GM18511 (cell line): Measurements from ENCODE around the gene VAMP2.

Source experiments
- ATAC-seq: cut with Tn5 transposase; IDR thresholded peaks from one replicate; pipeline ENCODE4 v1.9.1; 2021; ENCODE audit warnings: mild to moderate bottlenecking, moderate library complexity; ENCODE audit not compliant: unreplicated experiment

VAMP2 gene, protein sequence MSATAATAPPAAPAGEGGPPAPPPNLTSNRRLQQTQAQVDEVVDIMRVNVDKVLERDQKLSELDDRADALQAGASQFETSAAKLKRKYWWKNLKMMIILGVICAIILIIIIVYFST

GRCh38 chr17:8162233-8162996 is at the start of gene VAMP2:
Gene VAMP2 (minus strand): TSS chr17:8162948. CDS start chr17:8162879, 69 bp downstream.
- ATAC-seq: peak; percentile 63

- ATAC-seq: no peak
Measured at GRCh38 chr17:8210761-8211458, 48.2 kb upstream of the VAMP2 start.

DNA sequence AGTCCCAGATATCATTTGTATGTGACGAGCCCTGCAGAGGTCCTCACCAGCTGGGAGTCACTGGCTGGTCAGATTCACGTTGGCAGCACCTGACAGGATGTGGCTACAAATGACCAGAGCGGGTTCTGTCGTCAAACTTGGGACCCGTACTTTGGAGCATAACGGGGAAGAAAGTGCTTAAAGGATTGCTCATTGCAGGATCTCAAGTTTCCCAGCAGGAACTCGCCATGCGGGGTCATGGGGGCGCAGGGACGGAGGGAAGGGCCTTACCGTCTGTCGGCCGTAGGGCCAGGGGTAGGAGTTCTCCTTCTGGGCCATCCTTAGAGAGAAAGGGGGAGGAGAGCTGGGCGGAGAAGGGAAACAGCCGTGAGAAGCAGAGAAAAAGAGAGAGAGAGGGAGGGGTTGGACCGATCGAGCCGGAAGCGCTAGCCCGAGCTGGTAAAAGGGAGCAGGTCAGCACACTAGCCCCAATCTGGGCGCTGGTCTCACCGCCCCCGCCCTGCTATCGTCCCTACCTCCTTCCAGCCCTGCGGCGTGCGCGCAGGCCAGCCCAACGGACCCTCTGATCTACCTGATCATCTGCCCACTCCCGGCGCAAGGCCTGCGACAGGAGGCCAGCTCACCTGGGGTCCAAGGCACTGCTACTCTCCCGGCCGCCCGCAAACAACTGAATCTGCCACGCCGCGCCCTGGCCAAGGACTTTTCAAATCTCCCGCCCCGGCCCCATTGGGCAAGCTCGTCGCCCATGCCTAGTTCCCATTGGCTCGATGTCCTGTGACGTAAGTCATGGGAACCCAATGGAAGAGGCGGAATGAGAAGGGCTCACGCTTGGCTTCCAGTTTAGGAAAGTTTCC is 47.4 kb upstream of the VAMP2 start, which contains the start of gene AURKB:
AURKB (minus strand) TSS at position 669 of the 854 bp plus-strand sequence; CDS start at position 318, 351 bp downstream.
- ATAC-seq: no peak

- ATAC-seq: no peak
Measured at GRCh38 chr17:8206536-8206935, 43.8 kb upstream of the VAMP2 start.

DNA sequence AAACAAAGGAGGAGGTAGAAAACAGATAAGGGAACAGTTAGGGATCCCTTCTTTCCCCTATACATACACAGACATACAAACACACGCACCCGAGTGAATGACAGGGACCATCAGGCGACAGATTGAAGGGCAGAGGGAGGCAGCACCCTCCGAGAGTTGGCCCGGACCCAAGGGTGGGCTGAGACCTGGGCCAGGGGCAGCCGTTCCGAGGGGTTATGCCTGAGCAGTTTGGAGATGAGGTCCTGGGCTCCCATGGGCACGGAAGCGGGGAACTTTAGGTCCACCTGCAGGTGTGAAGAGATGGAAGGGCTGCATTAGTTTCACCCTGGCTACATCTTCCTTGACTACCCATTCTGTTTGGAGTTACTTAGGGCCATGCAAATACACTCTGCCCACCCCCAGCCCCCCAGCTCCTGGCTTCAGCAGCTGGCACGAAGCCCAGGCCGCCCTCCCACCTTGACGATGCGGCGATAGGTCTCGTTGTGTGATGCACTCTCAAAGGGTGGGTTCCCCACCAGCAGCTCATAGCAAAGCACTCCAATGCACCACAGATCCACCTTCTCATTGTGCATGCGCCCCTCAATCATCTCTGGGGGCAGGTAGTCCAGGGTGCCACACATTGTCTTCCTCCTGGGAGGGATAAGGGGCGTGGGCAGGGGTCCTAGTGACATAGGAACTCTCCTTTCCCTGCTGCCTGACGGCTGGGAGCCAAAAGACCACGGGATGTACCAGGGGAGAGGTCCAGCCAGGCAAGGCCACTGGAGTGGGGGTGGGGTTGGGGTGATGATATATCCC is 42.2 kb upstream of the VAMP2 start:
- ATAC-seq: no peak

DNA sequence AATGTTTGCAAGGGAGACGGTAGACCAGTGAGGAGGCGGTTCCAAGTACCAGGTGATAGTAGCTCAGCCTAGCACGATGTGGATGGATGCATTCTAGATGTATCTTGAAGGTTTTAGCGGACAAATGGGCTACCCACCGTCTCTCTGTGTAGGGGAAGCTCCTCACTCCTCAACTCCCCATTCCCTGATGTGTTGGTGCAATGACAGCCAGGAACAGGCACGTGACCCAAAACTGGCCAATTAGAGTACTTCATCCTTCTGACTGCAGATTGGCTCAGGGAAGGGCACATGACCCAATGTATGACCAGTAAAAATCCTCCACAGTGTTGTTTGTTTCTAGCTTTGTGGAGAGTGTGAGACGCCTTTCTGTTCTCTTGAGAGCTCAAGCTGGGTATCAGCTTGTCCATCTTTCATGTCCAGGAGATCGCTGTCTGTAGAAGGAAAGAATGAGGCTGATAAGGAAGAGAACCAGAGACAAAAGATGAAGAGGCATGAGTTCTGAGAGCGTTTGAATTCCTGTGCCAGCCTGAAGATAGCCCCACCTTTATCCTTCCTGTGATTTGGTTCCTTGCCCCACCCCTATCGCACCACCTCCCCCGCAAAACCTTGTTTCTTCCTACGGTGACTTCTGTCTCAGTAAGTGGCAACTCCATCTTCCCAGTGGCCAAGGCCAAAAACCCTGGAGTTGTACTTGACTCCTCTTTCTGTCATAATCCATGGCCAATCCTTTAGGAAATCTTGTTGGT is 29.5 kb upstream of the VAMP2 start:
- no peak for ATAC-seq

GRCh38 chr17:8190506-8190905 is 27.8 kb upstream of the VAMP2 start:
- ATAC-seq: no peak

DNA sequence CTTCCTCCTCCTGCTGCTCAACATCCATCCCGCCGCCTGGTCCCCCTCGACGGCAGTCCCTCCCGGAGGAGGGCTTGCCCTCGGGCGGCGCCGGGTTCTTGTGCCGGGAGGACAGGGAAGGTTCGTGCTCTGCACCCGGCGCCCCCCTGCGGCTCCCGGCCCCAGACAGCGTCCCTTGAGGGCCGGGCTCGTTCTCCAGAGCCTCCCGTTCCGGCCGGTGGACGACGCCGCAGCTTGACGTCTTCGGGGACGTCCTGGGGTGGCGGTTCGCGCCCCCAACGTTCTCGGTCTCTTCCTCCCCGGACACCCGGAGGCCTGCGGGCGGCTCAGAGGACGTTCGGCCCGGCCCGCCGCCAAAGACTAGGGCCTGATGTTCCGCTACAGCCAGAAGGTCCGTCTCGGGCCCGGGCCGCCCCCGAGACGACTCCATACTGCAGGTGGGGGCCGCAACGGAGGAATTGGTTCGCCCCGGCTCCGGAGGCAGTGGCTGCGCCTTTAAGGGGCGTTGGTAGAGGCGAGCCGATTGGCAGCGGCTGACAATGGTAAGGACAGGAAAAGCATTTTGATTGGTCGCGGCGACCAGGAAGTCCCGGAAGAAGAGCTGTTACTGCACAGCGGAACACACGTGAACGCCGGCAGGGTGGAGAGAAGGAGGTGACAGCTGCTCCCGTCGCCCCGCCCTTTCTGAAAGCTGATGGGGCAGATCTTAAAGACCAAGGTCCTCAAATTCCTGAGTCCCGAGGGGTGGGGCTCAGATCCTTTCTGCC is 27.1 kb upstream of the VAMP2 start, which contains the start of gene BORCS6:
BORCS6 (minus strand) TSS at position 470 of the 767 bp plus-strand sequence; CDS start at position 430, 40 bp downstream.
- ATAC-seq: peak; percentile 64

- ATAC-seq: no peak
Measured at GRCh38 chr17:8189041-8189710, 26.4 kb upstream of the VAMP2 start.

DNA sequence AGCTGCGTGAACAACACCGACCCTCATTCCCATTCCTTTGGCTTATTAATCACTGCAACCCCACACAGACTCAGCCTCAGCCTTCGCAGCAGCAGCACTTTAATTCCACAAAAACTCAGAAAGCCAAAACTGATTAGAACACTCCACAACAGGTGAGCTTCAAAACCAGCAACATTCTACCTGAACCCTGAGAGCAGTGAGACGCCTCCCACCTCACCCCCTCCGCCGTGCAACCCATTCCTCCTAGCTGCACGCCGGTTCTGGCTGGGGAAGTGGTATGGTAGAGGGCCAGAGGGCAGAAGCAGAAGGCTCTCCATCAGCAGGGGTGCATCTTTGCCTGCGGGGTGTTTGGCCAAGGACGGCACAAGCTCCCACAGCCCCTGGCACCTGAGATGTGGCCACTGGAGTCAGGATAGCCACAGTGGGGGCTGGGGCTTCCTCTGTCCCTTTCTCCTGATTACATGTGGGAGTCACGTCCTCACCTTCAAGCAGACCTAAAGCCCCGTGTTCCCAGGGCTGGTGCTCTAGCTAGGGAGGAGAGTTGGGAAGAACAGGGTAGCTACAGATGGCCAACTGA is 25.6 kb upstream of the VAMP2 start:
- ATAC-seq: no peak

- ATAC-seq: no peak
Measured at GRCh38 chr17:8187517-8188262, 24.9 kb upstream of the VAMP2 start.

DNA sequence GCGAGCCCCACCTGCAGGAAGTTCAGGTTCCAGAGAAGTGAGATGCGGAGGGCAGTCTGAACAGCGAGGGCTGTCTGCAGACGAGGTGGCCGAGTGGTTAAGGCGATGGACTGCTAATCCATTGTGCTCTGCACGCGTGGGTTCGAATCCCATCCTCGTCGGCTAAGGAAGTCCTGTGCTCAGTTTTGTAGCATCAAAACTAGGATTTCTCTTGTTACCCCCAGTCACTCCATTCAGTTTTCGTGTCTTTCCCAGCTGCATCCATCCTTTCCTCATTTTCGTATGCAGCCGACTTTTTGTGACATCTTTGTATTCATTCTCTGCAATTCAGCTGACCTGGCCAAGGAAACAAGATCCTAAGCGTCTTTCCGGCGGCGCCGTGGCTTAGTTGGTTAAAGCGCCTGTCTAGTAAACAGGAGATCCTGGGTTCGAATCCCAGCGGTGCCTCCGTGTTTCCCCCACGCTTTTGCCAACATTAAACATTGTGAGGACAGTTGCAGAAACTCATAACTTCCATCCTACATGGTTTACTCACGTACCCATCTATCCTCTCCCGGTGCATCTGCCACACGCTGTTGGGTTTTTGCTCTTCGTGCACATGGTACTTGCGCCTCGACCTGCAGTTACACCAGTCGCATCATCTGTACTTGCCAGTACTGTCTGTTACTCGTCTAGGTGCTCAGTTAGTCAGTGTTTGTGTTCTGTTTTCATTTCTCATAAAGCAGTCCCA is 24.2 kb upstream of the VAMP2 start:
- ATAC-seq: no peak

GRCh38 chr17:8186446-8186786 is 23.7 kb upstream of the VAMP2 start:
- ATAC-seq: no peak

- ATAC-seq: no peak
Measured at GRCh38 chr17:8185582-8186445, 23.1 kb upstream of the VAMP2 start.

DNA sequence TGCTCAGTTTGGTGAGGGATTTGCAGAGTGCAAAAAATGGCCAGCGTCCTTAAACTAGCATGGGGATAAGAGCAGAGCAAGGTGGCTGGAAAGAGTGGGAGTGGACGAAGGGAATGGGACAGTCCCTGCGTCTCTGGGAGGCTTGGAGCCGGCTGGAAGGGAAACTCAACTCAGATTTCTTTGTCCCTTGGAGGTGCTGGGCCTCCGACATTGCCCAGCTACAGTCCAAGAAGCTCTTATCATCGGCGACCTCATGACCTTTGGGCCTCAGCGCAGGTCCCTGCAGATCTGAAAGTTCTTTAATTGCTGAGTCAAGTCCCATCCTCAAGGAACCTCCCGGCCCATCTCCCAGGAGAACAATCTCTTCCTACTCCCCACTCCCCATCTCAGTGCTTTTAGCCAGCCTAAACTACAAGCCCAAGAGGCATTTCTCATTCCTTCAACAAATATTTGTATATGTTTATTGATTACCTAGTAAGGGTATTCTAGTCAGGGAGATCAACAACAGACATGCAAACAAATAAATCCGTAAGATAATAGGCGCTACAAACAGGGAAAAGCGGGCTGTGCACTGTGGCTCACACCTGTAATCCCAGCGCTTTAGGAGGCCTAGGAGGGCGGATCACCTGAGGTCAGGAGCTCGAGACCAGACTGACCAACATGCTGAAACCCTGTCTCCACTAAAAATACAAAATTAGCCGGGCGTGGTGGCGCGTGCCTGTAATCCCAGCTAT is 14.4 kb upstream of the VAMP2 start:
- no peak for ATAC-seq
